ENCODE measurements around the gene SYT9. TPM values are rescaled to one million over a fixed set of nuclear protein-coding genes. Genes with fewer than 3 reads are reported as not detected.
A peak's percentile ranks its signal among the peaks of the same experiment; 100 is the strongest.
"Not testable (repeated sequence)": the region's sequence is repeated elsewhere in the genome, so short reads cannot be mapped to it uniquely, and the experiment has no call there.

The SYT9 gene
- total RNA-seq, 1 donor from 2014 or later = 0.08 TPM

GRCh38 chr11:7512525-7513233, 261.0 kb downstream of the SYT9 start:
- Histone ChIP-seq H3K27ac (replicated peaks) (peak overlapping the region; percentile 96), H3K27me3 (ENCODE audit: low read depth) (no peaks in the 10 kb centered on the region), H3K4me3 (peak overlapping the region; percentile 91), H3K36me3 (no peaks in the 10 kb centered on the region), H3K9me3 (replicated peaks) (no peaks in the 10 kb centered on the region), H3K4me1 (peaks cover 50% of the 10 kb centered on the region)
- peak; percentile 83 for DNase-seq
- intact Hi-C loops (cut with micrococcal nuclease) = no loop called here
- no peak for TF ChIP-seq CTCF (IDR thresholded peaks at IDR 0.05; ENCODE audit: borderline replicate concordance)

- Histone ChIP-seq H3K4me1 (peaks cover 50% of the 10 kb centered on the region), H3K27ac (replicated peaks) (peak within 1 kb of the TSS; percentile 96), H3K9me3 (replicated peaks) (no peaks in the 10 kb centered on the region), H3K27me3 (ENCODE audit: low read depth) (no peaks in the 10 kb centered on the region), H3K4me3 (peak within 1 kb of the TSS; percentile 91), H3K36me3 (no peaks in the 10 kb centered on the region)
- DNase-seq = peak; percentile 87
- TF ChIP-seq CTCF (IDR thresholded peaks at IDR 0.05; ENCODE audit: borderline replicate concordance) = peak; percentile 66
- intact Hi-C loops (cut with micrococcal nuclease) = no loop called here
Observed at GRCh38 chr11:7513234-7514098, 261.8 kb downstream of the SYT9 start, which contains the start of gene PPFIBP2. PPFIBP2 (plus strand) TSS chr11:7513999; CDS start chr11:7549476, 35,477 bp downstream.

- intact Hi-C loops (cut with micrococcal nuclease) = no loop called here
- peak overlapping the region; percentile 91 for H3K4me3 ChIP-seq
- H3K4me1 ChIP-seq = peaks cover 50% of the 10 kb centered on the region
- H3K36me3 ChIP-seq = no peaks in the 10 kb centered on the region
- peak overlapping the region; percentile 96 for H3K27ac ChIP-seq (replicated peaks)
- H3K27me3 ChIP-seq (ENCODE audit: low read depth) = no peaks in the 10 kb centered on the region
- H3K9me3 ChIP-seq (replicated peaks) = no peaks in the 10 kb centered on the region
- peak; percentile 27 for DNase-seq
- TF ChIP-seq CTCF (IDR thresholded peaks at IDR 0.05; ENCODE audit: borderline replicate concordance) = no peak
Observed at GRCh38 chr11:7514099-7514591, 262.4 kb downstream of the SYT9 start.

GRCh38 chr11:7515447-7515886, 263.8 kb downstream of the SYT9 start:
- no peak for TF ChIP-seq CTCF (IDR thresholded peaks at IDR 0.05; ENCODE audit: borderline replicate concordance)
- no peak overlapping the region for H3K27ac ChIP-seq (replicated peaks)
- no peaks in the 10 kb centered on the region for H3K9me3 ChIP-seq (replicated peaks)
- H3K36me3 ChIP-seq = no peaks in the 10 kb centered on the region
- peaks cover 50% of the 10 kb centered on the region for H3K4me1 ChIP-seq
- intact Hi-C loops (cut with micrococcal nuclease) = no loop called here
- no peaks in the 10 kb centered on the region for H3K27me3 ChIP-seq (ENCODE audit: low read depth)
- no peak for DNase-seq
- H3K4me3 ChIP-seq = no peak overlapping the region

- Histone ChIP-seq H3K4me1 (peaks cover 40% of the 10 kb centered on the region), H3K36me3 (no peaks in the 10 kb centered on the region), H3K27me3 (ENCODE audit: low read depth) (no peaks in the 10 kb centered on the region), H3K4me3 (no peak overlapping the region), H3K9me3 (replicated peaks) (no peaks in the 10 kb centered on the region), H3K27ac (replicated peaks) (no peak overlapping the region)
- no peak for DNase-seq
- no peak for TF ChIP-seq CTCF (IDR thresholded peaks at IDR 0.05; ENCODE audit: borderline replicate concordance)
- intact Hi-C loops (cut with micrococcal nuclease) = no loop called here
Observed at GRCh38 chr11:7516475-7516874, 264.8 kb downstream of the SYT9 start.

GRCh38 chr11:7517743-7518142, 266.0 kb downstream of the SYT9 start:
- H3K27ac ChIP-seq (replicated peaks); H3K9me3 ChIP-seq (replicated peaks); DNase-seq; H3K27me3 ChIP-seq (ENCODE audit: low read depth); intact Hi-C loops (cut with micrococcal nuclease); H3K4me3 ChIP-seq; H3K36me3 ChIP-seq: not testable (repeated sequence)
- peaks cover 30% of the 10 kb centered on the region for H3K4me1 ChIP-seq

Data from left ventricle myocardium inferior (tissue), 1 donor.